IMR-90 (cell line): ENCODE measurements around the gene U2SURP. TPM values are rescaled to one million over a fixed set of nuclear protein-coding genes. Genes with fewer than 3 reads are reported as not detected.

ENCODE experiments used
- ATAC-seq: fragments of 200-7000 bp; cut with Tn5 transposase; 2 replicates; pipeline ENCODE4 v1.9.1; 2020; ENCODE audit warnings: low read depth, mild to moderate bottlenecking, moderate library complexity
- BruUV-seq: library from RNA; stranded (reverse); fragments of 400-500 nt; replicated peaks from 2 replicates; lab custom pipeline; 2021; lab: Mats Ljungman, UMichigan
- CTCF ChIA-PET: fragments of 300-600 bp; formaldehyde crosslinking; extraction: SDS; loops from one replicate; lab custom pipeline; 2021; ENCODE audit warnings: antibody characterized with exemption; lab: Yijun Ruan, JAX
- POLR2A ChIA-PET: fragments of 300-600 bp; sonication (Branson Sonifier 250); formaldehyde crosslinking; loops from one replicate; lab custom pipeline; 2022; ENCODE audit warnings: antibody characterized with exemption; ENCODE audit not compliant: unreplicated experiment; lab: Charles Lee
- DNase-seq: peaks from one replicate; pipeline ENCODE4 v3.0.0; 2013
- H2AFZ ChIP-seq: replicated peaks from 2 replicates; pipeline ENCODE3; 2013; ENCODE audit warnings: low read length, mild to moderate bottlenecking; ENCODE audit not compliant: poor library complexity
- H2AK5ac ChIP-seq: 2 replicates; pipeline ENCODE4 v1.6.1; 2013; ENCODE audit warnings: low read depth, low read length, inconsistent platforms
- H2AK9ac ChIP-seq: replicated peaks from 2 replicates; pipeline ENCODE3; 2013; ENCODE audit warnings: mild to moderate bottlenecking, low read depth, low read length, moderate library complexity; ENCODE audit not compliant: poor library complexity
- H2BK120ac ChIP-seq: 2 replicates; pipeline ENCODE4 v1.6.1; 2013; ENCODE audit warnings: low read depth, low read length, inconsistent platforms
- H2BK15ac ChIP-seq: 3 replicates; pipeline ENCODE4 v1.6.1; 2013; ENCODE audit warnings: low read depth, low read length, inconsistent platforms
- H2BK20ac ChIP-seq: 2 replicates; pipeline ENCODE4 v1.6.1; 2013; ENCODE audit warnings: low read depth, mild to moderate bottlenecking, inconsistent platforms, low read length, moderate library complexity
- H2BK5ac ChIP-seq: 2 replicates; pipeline ENCODE4 v1.6.1; 2013; ENCODE audit warnings: mild to moderate bottlenecking, low read depth, low read length, inconsistent platforms; ENCODE audit not compliant: poor library complexity, severe bottlenecking
- H3K14ac ChIP-seq: replicated peaks from 2 replicates; pipeline ENCODE4 v1.6.1; 2013; ENCODE audit warnings: low read depth, low read length, inconsistent platforms
- H3K18ac ChIP-seq: 2 replicates; pipeline ENCODE4 v1.6.1; 2013; ENCODE audit warnings: low read depth, low read length, control low read depth
- H3K23ac ChIP-seq: 2 replicates; pipeline ENCODE4 v1.6.1; 2013; ENCODE audit warnings: low read depth, low read length, inconsistent platforms
- H3K27ac ChIP-seq: 2 replicates; pipeline ENCODE4 v1.5.1; 2013; ENCODE audit warnings: mild to moderate bottlenecking, control low read depth, low read length; ENCODE audit not compliant: insufficient read depth
- H3K27me3 ChIP-seq: 2 replicates; pipeline ENCODE4 v1.6.1; 2013; ENCODE audit warnings: low read length; ENCODE audit not compliant: control insufficient read depth, insufficient read depth
- H3K36me3 ChIP-seq: 2 replicates; pipeline ENCODE4 v1.6.1; 2013; ENCODE audit warnings: low read length, mixed read lengths; ENCODE audit not compliant: control insufficient read depth, insufficient read depth
- H3K4ac ChIP-seq: 2 replicates; pipeline ENCODE4 v1.6.1; 2013; ENCODE audit warnings: low read depth, low read length, inconsistent platforms
- H3K4me1 ChIP-seq: 2 replicates; pipeline ENCODE4 v1.6.1; 2013; ENCODE audit warnings: low read length, mixed read lengths; ENCODE audit not compliant: control insufficient read depth, insufficient read depth
- H3K4me2 ChIP-seq: 2 replicates; pipeline ENCODE4 v1.6.1; 2013; ENCODE audit warnings: low read depth, mild to moderate bottlenecking, control low read depth, low read length, moderate library complexity
- H3K4me3 ChIP-seq: 2 replicates; pipeline ENCODE4 v1.5.1; 2013; ENCODE audit warnings: low read depth, mild to moderate bottlenecking, control low read depth, low read length, moderate library complexity; ENCODE audit not compliant: insufficient read depth
- H3K56ac ChIP-seq: 2 replicates; pipeline ENCODE4 v1.6.1; 2013; ENCODE audit warnings: low read length, inconsistent platforms; ENCODE audit not compliant: insufficient read depth; ENCODE audit errors: extremely low read depth
- H3K79me1 ChIP-seq, 2 experiments: 2 replicates each; pipeline ENCODE4 v1.6.1; 2013; ENCODE audit warnings: low read length in 2 of 2, inconsistent platforms in 1 of 2, low read depth in 1 of 2
- H3K9ac ChIP-seq: 2 replicates; pipeline ENCODE4 v1.6.1; 2013; ENCODE audit warnings: low read depth, low read length, control low read depth
- H3K9me1 ChIP-seq: 2 replicates; pipeline ENCODE4 v1.6.1; 2013; ENCODE audit warnings: low read length, inconsistent platforms; ENCODE audit not compliant: insufficient read depth
- H3K9me3 ChIP-seq: 2 replicates; pipeline ENCODE4 v1.6.1; 2013; ENCODE audit warnings: low read length; ENCODE audit not compliant: control insufficient read depth, insufficient read depth
- H4K20me1 ChIP-seq: 2 replicates; pipeline ENCODE4 v1.6.1; 2013; ENCODE audit warnings: low read length, inconsistent platforms; ENCODE audit not compliant: insufficient read depth
- H4K5ac ChIP-seq: 2 replicates; pipeline ENCODE4 v1.6.1; 2013; ENCODE audit warnings: mild to moderate bottlenecking, low read depth, low read length, control low read depth
- H4K8ac ChIP-seq, 2 experiments: 2 replicates each; pipeline ENCODE4 v1.6.1; 2013; ENCODE audit warnings: low read depth in 2 of 2, low read length in 2 of 2, control low read depth in 1 of 2, inconsistent platforms in 1 of 2
- H4K91ac ChIP-seq: 2 replicates; pipeline ENCODE4 v1.6.1; 2013; ENCODE audit warnings: low read depth, low read length, inconsistent platforms; ENCODE audit not compliant: insufficient read depth
- BHLHE40 ChIP-seq: fragments of 150-350 bp; IDR thresholded peaks from 2 replicates; pipeline ENCODE4 v1.6.1; 2016; ENCODE audit warnings: mild to moderate bottlenecking, low read depth, low read length
- CEBPB ChIP-seq: IDR thresholded peaks from 2 replicates; pipeline ENCODE4 v1.6.1; 2012; ENCODE audit warnings: low read depth, low read length, improper control_type of control experiment
- ELK1 ChIP-seq: fragments of 150-350 bp; IDR thresholded peaks from 2 replicates; pipeline ENCODE4 v1.6.1; 2016; ENCODE audit warnings: low read depth, mild to moderate bottlenecking, low read length, moderate library complexity, borderline replicate concordance
- NFE2L2 ChIP-seq: fragments of 150-350 bp; IDR thresholded peaks from 2 replicates; pipeline ENCODE4 v1.6.1; 2016; ENCODE audit warnings: low read depth, mild to moderate bottlenecking, low read length
- POLR2A ChIP-seq: IDR thresholded peaks from 2 replicates; pipeline ENCODE4 v1.6.1; 2012; ENCODE audit warnings: mild to moderate bottlenecking, low read depth, low read length
- RCOR1 ChIP-seq: IDR thresholded peaks from 2 replicates; pipeline ENCODE4 v1.6.1; 2012; ENCODE audit warnings: mild to moderate bottlenecking, low read length, improper control_type of control experiment; ENCODE audit not compliant: insufficient replicate concordance
- SMC3 ChIP-seq: fragments of 150-350 bp; IDR thresholded peaks from 2 replicates; pipeline ENCODE4 v1.6.1; 2016; ENCODE audit warnings: low read depth, mild to moderate bottlenecking, antibody characterized with exemption, low read length, moderate library complexity
- USF2 ChIP-seq: fragments of 150-350 bp; IDR thresholded peaks from 2 replicates; pipeline ENCODE4 v1.6.1; 2017; ENCODE audit warnings: mild to moderate bottlenecking, antibody characterized with exemption, low read length, low read depth
- WGBS, 2 experiments: methylation state at CpG; one replicate each; pipeline versions ENCODE4 v1.1.5 to v1.1.7; 2013; ENCODE audit warnings: missing lambda C conversion rate in 2 of 2; ENCODE audit not compliant: insufficient read length in 1 of 2; ENCODE audit errors: extremely low coverage in 2 of 2; 5-methylcytosine and 5-hydroxymethylcytosine counted together
- dilution Hi-C: fragments of 300-500 bp; cut with HindIII; formaldehyde crosslinking; loops from one replicate; pipeline ENCODE4 v1.14.3; 2018; ENCODE audit warnings: low sequenced_read_pairs; ENCODE audit not compliant: unreplicated experiment
- in situ Hi-C: fragments of 300-500 bp; cut with MboI; formaldehyde crosslinking; loops from 3 replicates; pipeline ENCODE4 v1.14.3; 2019; ENCODE audit warnings: low sequenced_read_pairs, inconsistent platforms, mixed read lengths
- intact Hi-C: fragments of 100-400 bp; cut with micrococcal nuclease; formaldehyde crosslinking; loops from 2 replicates; pipeline ENCODE4 v1.10.0; 2022
- polyA plus RNA-seq, 3 experiments: library from polyadenylated mRNA; depleted of rRNA; stranded (reverse); fragments of >200 nt; gene quantifications; 2 replicates each; pipeline ENCODE4 v1.2.3, GENCODE V29; 2012; ENCODE audit warnings: low replicate concordance in 1 of 3
- total RNA-seq: library from RNA; depleted of rRNA; stranded (reverse); fragments of >200 nt; gene quantifications from 2 replicates; pipeline ENCODE4 v1.2.3, GENCODE V29; 2012

U2SURP gene
- total and polyA plus RNA-seq, 2 of the 4 experiments (the other 2 are of a cell fraction): 24.8 to 29.4 TPM

DNA sequence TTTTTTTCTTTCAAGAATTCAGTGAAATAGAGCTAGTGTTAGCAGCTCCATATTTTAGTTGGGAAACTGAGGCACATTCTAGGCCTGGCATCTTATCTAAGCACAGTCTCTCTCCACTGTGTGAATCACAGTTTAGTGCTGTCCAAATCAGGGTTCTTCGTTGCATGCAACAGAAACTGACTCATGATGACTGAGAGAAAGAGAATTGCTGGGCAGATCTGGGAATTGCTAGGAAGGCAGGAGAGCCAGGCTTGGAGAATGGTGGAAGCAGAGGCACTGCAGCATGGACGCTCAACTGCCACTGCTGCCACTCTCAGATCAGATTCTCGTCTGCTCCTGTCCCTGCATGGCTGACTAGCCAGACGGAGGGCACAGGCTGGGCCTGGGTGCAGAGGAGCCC is 77.5 kb downstream of the U2SURP start:
- Histone ChIP-seq H3K9me1 (no peaks in the 10 kb centered on the region), H3K4me3 (no peak overlapping the region), H4K8ac (no peak overlapping the region), H4K20me1 (no peaks in the 10 kb centered on the region), H3K9me3 (no peaks in the 10 kb centered on the region), H2AK5ac (no peak overlapping the region), H3K14ac (no peak overlapping the region), H4K5ac (no peak overlapping the region), H2BK5ac (no peak overlapping the region), H2AFZ (no peak overlapping the region), H2AK9ac (no peak overlapping the region), H3K4me1 (no peaks in the 10 kb centered on the region), H3K18ac (no peak overlapping the region), H3K4ac (no peak overlapping the region), H3K27ac (no peak overlapping the region), H2BK20ac (no peak overlapping the region), H4K91ac (no peak overlapping the region), H3K79me1 (no peaks in the 10 kb centered on the region), H3K23ac (no peak overlapping the region), H3K36me3 (no peaks in the 10 kb centered on the region), H2BK120ac (no peak overlapping the region), H3K4me2 (no peak overlapping the region), H3K27me3 (peaks cover 2% of the 10 kb centered on the region), H3K9ac (no peak overlapping the region), H3K56ac (no peak overlapping the region), H2BK15ac (no peak overlapping the region)
- no TSS peak for BruUV-seq
- DNase-seq: peak; percentile 76
- ChIA-PET POLR2A (no interaction called here), CTCF (no interaction called here)
- 93% methylated on average over 2 of the region's 4 CpGs; no CpG with 5 or more reads in 1 of the 2 experiments for WGBS, 2 experiments
- dilution Hi-C loops (no loop called here), intact Hi-C loops (no loop called here), in situ Hi-C loops (no loop called here)
- ATAC-seq: peak; percentile 74
- TF ChIP-seq CEBPB: peak; percentile 34; the same call in 1 of the 2 replicates
- no peak for TF ChIP-seq POLR2A
- no peak for TF ChIP-seq BHLHE40
- no peak for TF ChIP-seq SMC3
- peak; percentile 41; the same call in 1 of the 2 replicates for TF ChIP-seq NFE2L2
- no peak for TF ChIP-seq USF2
- TF ChIP-seq ELK1: no peak
- TF ChIP-seq RCOR1: no peak
